GM12891 (cell line): Measurements from ENCODE around the gene SMC3.

ENCODE experiments used
- POLR2A ChIP-seq: IDR thresholded peaks from 2 replicates; pipeline ENCODE4 v1.6.1; 2011; ENCODE audit warnings: low read depth, low read length, control low read depth
- POLR2AphosphoS5 ChIP-seq: IDR thresholded peaks from 2 replicates; pipeline ENCODE4 v1.6.1; 2011; ENCODE audit warnings: low read depth, low read length, control low read depth
- POU2F2 ChIP-seq: IDR thresholded peaks from 2 replicates; pipeline ENCODE4 v1.6.1; 2011; ENCODE audit warnings: low read depth, mild to moderate bottlenecking, control low read depth, low read length, moderate library complexity
- TAF1 ChIP-seq: IDR thresholded peaks from 2 replicates; pipeline ENCODE4 v1.6.1; 2011; ENCODE audit warnings: low read depth, low read length, control low read depth

DNA sequence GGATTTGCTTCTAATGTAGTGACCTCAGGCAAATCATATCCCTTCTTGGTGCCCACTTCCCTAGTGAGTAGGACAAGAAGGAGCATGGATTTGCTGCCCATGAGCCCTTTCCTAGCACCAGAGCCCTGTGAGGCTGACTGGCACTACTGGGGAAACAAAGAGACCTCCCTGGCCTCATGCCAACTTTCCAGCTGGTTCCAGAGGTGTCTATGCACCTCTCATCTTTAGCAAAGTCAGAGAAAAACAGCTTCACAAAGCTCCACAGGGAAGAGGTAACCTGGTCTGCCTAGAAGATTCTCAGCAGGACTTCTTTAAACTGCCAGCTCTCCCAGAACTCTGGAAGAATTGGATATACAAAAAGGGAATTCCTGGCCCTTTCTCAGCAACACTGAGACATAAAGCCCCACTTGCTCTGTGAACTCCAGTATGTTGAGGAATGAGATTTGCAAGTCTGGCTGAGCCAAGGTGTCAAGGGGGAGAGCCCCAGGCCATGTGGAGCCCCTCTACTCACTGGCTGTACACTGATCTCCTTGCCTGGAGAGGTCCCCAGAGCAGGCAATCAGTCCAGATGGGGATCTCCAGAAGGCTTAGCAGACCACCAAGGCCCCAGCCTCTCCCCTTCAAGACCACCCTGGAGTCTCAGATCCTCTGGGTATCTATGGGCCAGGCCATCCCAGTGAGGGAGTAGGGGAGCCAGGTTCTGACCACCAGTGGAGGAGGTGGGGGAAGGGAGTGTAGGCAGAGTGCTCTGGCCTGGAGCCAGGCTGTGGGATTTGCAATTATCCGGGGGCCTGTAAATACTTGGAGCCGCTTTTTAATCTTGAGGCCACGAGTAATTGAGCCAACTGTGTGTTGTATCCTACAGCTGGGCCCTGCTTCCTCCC lies 52.3 kb downstream of the SMC3 start:
- no peak for TF ChIP-seq POLR2AphosphoS5
- TF ChIP-seq POLR2A, result no peak
- no peak for TF ChIP-seq TAF1
- TF ChIP-seq POU2F2, result no peak
